Uterus (tissue), 4 donors: ENCODE measurements around the gene ZNF341. TPM values are rescaled to one million over a fixed set of nuclear protein-coding genes. Genes with fewer than 3 reads are reported as not detected.

Experiments
- DNase-seq, 2 donors: peaks; one replicate each; pipeline ENCODE4 v3.0.0-alpha.2; 2019 to 2020
- H3K27ac ChIP-seq, 2 donors: fragments of 200-600 bp; sonication (generic); 1 replicate in 1 of 2; 2 replicates in 1 of 2; pipeline ENCODE4 v1.5.1; 2016 to 2018
- H3K27me3 ChIP-seq, 2 donors: fragments of 200-600 bp; sonication (generic); one replicate each; pipeline ENCODE4 v1.5.1; 2018 to 2019; ENCODE audit warnings: control low read depth in 1 of 2
- H3K36me3 ChIP-seq, 2 donors: fragments of 200-600 bp; sonication (generic); one replicate each; pipeline ENCODE4 v1.5.1; 2019; ENCODE audit warnings: control low read depth in 1 of 2
- H3K4me1 ChIP-seq, 2 donors: fragments of 200-600 bp; sonication (generic); one replicate each; pipeline ENCODE4 v1.5.1; 2018 to 2019; ENCODE audit warnings: control low read depth in 1 of 2
- H3K4me3 ChIP-seq, 2 donors: fragments of 200-600 bp; sonication (generic); 1 replicate in 1 of 2; 2 replicates in 1 of 2; pipeline ENCODE4 v1.5.1; 2018 to 2019; ENCODE audit warnings: mild to moderate bottlenecking in 1 of 2
- H3K9me3 ChIP-seq, 2 donors: fragments of 200-600 bp; sonication (generic); one replicate each; pipeline ENCODE4 v1.5.1; 2019; ENCODE audit warnings: control low read depth in 1 of 2
- CTCF ChIP-seq, 4 experiments: fragments of 200-600 bp in 2 of 4; fragments of 450-650 bp in 2 of 4; sonication (generic) in 2 of 4; IDR thresholded peaks; one replicate each; pipeline ENCODE4 v1.5.1; 2016 to 2019; ENCODE audit warnings: antibody characterized with exemption in 4 of 4, mild to moderate bottlenecking in 2 of 4, moderate library complexity in 1 of 4
- POLR2A ChIP-seq, 2 donors: fragments of 450-650 bp; IDR thresholded peaks; one replicate each; pipeline ENCODE4 v1.6.1; 2016; ENCODE audit warnings: antibody characterized with exemption in 2 of 2, mild to moderate bottlenecking in 1 of 2, moderate library complexity in 1 of 2
- intact Hi-C: fragments of 100-400 bp; cut with DNase I; formaldehyde crosslinking; loops from one replicate; pipeline ENCODE4 v1.15.1; 2023; ENCODE audit warnings: low total_unique reads
- total RNA-seq, 4 donors: library from RNA; depleted of rRNA in 3 of 4; stranded (reverse); fragments of >200 nt in 3 of 4; gene quantifications; one replicate each; pipeline versions ENCODE4 v1.1.0 to v1.2.4, GENCODE V29; 2014 to 2023
- donor health status: DM: yes; HTN: yes; CAD: no.

ZNF341 gene
- total RNA-seq, 4 donors from 2014 or later: 1.2 to 3.3 (median 2.7) TPM

- Histone ChIP-seq H3K9me3 (no peaks in the 10 kb centered on the region), H3K4me3 (no peak overlapping the region), H3K27ac (peak overlapping the region in 1 of 2 donors; percentile 33), H3K27me3 (no peaks in the 10 kb centered on the region), H3K36me3 (no peaks in the 10 kb centered on the region), H3K4me1 (peaks cover 0 to 14% of the 10 kb centered on the region in 2 donors)
- no peak for DNase-seq
- TF ChIP-seq CTCF (IDR thresholded peaks at IDR 0.05) (no peak), POLR2A (IDR thresholded peaks at IDR 0.05) (no peak)
- intact Hi-C loops: no loop called here
Observed at GRCh38 chr20:33828326-33828844, 96.6 kb downstream of the ZNF341 start.

GRCh38 chr20:33828967-33829560, 97.3 kb downstream of the ZNF341 start:
- H3K27ac ChIP-seq: peak overlapping the region in 1 of 2 donors; percentile 33
- no peak overlapping the region for H3K4me3 ChIP-seq
- H3K27me3 ChIP-seq: no peaks in the 10 kb centered on the region
- H3K4me1 ChIP-seq: peaks cover 0 to 14% of the 10 kb centered on the region in 2 donors
- TF ChIP-seq POLR2A (IDR thresholded peaks at IDR 0.05) (no peak), CTCF (IDR thresholded peaks at IDR 0.05) (no peak)
- no peak for DNase-seq
- intact Hi-C loops: no loop called here
- no peaks in the 10 kb centered on the region for H3K9me3 ChIP-seq
- no peaks in the 10 kb centered on the region for H3K36me3 ChIP-seq

- DNase-seq: no peak
- H3K4me1 ChIP-seq: peaks cover 0 to 14% of the 10 kb centered on the region in 2 donors
- no peaks in the 10 kb centered on the region for H3K27me3 ChIP-seq
- H3K36me3 ChIP-seq: no peaks in the 10 kb centered on the region
- H3K27ac ChIP-seq: no peak overlapping the region
- H3K9me3 ChIP-seq: no peaks in the 10 kb centered on the region
- intact Hi-C loops: no loop called here
- H3K4me3 ChIP-seq: no peak overlapping the region
- TF ChIP-seq CTCF (IDR thresholded peaks at IDR 0.05) (no peak), POLR2A (IDR thresholded peaks at IDR 0.05) (no peak)
Observed at GRCh38 chr20:33829636-33830035, 97.8 kb downstream of the ZNF341 start.

GRCh38 chr20:33830371-33830770, 98.6 kb downstream of the ZNF341 start:
- no peak for TF ChIP-seq CTCF (IDR thresholded peaks at IDR 0.05)
- TF ChIP-seq POLR2A (IDR thresholded peaks at IDR 0.05): no peak
- no peaks in the 10 kb centered on the region for H3K9me3 ChIP-seq
- no peaks in the 10 kb centered on the region for H3K27me3 ChIP-seq
- H3K4me1 ChIP-seq: peaks cover 0 to 14% of the 10 kb centered on the region in 2 donors
- intact Hi-C loops: no loop called here
- DNase-seq: no peak
- H3K27ac ChIP-seq: no peak overlapping the region
- H3K36me3 ChIP-seq: no peaks in the 10 kb centered on the region
- no peak overlapping the region for H3K4me3 ChIP-seq

- peaks cover 5 to 14% of the 10 kb centered on the region in 2 donors for H3K4me1 ChIP-seq
- DNase-seq: no peak
- no peak overlapping the region for H3K4me3 ChIP-seq
- peak overlapping the region in 1 of 2 donors; percentile 40 for H3K27ac ChIP-seq
- H3K36me3 ChIP-seq: no peaks in the 10 kb centered on the region
- no peak for TF ChIP-seq POLR2A (IDR thresholded peaks at IDR 0.05)
- TF ChIP-seq CTCF (IDR thresholded peaks at IDR 0.05): no peak
- no peaks in the 10 kb centered on the region for H3K27me3 ChIP-seq
- no peaks in the 10 kb centered on the region for H3K9me3 ChIP-seq
- intact Hi-C loops: no loop called here
Observed at GRCh38 chr20:33832103-33832804, 100.5 kb downstream of the ZNF341 start.
